Stomach (tissue), 4 donors: ENCODE data around the gene HOXD13.
A peak's percentile ranks its signal among the peaks of the same experiment; 100 is the strongest.

ENCODE experiments used
- CTCF ChIP-seq, 7 experiments: fragments of 450-650 bp in 4 of 7; fragments of 200-600 bp in 3 of 7; sonication (generic) in 3 of 7; IDR thresholded peaks; one replicate each; pipeline ENCODE4 v1.5.1; 2016 to 2019; ENCODE audit warnings: antibody characterized with exemption in 7 of 7, control low read depth in 2 of 7, mild to moderate bottlenecking in 1 of 7
- POLR2A ChIP-seq, 4 donors: fragments of 450-650 bp; IDR thresholded peaks; one replicate each; pipeline ENCODE4 v1.6.1; 2016; ENCODE audit warnings: antibody characterized with exemption in 4 of 4, control low read depth in 2 of 4, mild to moderate bottlenecking in 1 of 4, moderate library complexity in 1 of 4
- POLR2AphosphoS5 ChIP-seq, 3 donors: sonication (generic); formaldehyde crosslinking; IDR thresholded peaks; one replicate each; pipeline ENCODE4 v1.6.1; 2016; ENCODE audit warnings: antibody characterized with exemption in 3 of 3

GRCh38 chr2:176128982-176129796, 36.7 kb downstream of the HOXD13 start, which contains the start of gene HOXD8:
- peak in 2 of 3 donors; percentile 9 to 38 for TF ChIP-seq POLR2AphosphoS5 (IDR thresholded peaks at IDR 0.05)
- TF ChIP-seq CTCF (IDR thresholded peaks at IDR 0.05) = no peak
- TF ChIP-seq POLR2A (IDR thresholded peaks at IDR 0.05) = no peak
